ENCODE measurements around the gene ACTN1.

- no peak for TF ChIP-seq CTCF (IDR thresholded peaks at IDR 0.05)
- no peak for TF ChIP-seq POLR2A (IDR thresholded peaks at IDR 0.05)
Observed at GRCh38 chr14:68952531-68953195, 26.4 kb downstream of the ACTN1 start.
